Stimulated activated CD8-positive, alpha-beta memory T cell treated with anti-CD3 and anti-CD28 coated beads, Interleukin-15, amount 100 ng/mL, for 48 hours (primary cell): ENCODE measurements around the gene DPEP3.

Experiments used
- DNase-seq, 2 donors: peaks; one replicate each; pipeline ENCODE4 v3.0.0-alpha.2; 2020; ENCODE audit warnings: low read depth in 2 of 2

Gene DPEP3

DNA sequence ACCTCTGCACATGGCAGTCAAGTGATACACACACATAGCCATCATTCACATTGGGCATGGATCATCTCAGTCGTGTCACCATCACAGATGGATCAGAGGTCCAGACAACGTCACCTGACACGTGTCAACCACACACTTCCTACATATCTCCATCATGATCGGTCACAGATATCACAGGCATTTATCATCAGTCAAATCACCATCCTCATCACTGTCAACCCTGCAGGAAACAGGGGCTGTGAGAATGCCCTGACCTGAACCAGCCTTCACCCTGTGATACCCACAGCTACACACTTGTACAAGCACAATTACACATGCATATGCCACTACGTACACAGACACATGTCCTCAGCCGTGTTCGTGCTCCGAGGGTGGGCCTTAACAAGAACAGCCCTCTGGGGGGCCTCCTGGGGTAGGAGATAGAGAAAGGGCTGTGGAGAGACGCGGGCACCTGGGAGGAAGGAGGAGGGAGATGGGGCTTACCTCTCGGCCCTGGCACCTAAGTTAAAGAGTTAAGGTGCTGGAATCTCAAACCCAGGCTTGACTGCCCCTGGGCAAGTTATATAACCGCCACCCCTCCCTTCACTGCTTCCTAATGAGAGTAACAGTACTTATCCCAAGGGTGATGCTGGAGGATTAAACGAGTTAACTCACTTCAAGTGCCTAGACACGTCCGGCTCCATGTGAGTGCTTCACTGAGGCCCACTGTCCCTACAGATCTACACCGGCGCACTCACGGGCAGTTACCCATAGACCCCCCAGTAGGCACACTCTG is 12.9 kb downstream of the DPEP3 start:
- no peak for DNase-seq

DNA sequence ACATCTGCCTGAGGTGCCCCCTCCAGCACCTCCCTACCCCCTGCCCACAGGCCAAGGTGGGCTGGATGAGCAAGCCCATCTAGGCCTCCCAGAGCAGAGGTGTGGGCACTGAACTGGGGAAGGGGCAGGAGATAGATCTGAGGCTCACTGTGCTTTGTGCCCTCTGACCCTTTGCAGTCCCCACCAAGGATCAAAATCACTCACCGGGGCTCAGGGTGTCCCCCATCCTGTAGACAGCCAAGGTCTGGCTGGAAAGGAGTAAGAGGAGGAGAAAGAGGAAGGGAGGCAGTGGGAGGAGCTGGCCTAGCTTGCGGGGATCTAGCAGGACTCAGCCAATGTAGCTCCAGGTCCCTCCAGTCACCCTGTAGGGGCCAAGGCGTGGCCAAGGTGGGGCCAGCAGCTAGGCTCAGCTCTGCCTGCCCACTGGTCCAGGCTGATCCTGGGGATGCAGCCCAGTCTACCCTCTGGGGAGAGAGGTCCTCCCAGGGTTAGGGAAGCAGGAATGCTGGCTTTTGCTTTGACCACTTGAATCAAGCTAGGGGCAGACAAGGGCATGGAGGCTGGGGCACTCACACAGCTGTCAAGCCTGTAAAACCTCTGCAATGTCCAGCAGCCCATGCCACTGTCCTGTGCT is 13.6 kb downstream of the DPEP3 start:
- DNase-seq: no peak

DNA sequence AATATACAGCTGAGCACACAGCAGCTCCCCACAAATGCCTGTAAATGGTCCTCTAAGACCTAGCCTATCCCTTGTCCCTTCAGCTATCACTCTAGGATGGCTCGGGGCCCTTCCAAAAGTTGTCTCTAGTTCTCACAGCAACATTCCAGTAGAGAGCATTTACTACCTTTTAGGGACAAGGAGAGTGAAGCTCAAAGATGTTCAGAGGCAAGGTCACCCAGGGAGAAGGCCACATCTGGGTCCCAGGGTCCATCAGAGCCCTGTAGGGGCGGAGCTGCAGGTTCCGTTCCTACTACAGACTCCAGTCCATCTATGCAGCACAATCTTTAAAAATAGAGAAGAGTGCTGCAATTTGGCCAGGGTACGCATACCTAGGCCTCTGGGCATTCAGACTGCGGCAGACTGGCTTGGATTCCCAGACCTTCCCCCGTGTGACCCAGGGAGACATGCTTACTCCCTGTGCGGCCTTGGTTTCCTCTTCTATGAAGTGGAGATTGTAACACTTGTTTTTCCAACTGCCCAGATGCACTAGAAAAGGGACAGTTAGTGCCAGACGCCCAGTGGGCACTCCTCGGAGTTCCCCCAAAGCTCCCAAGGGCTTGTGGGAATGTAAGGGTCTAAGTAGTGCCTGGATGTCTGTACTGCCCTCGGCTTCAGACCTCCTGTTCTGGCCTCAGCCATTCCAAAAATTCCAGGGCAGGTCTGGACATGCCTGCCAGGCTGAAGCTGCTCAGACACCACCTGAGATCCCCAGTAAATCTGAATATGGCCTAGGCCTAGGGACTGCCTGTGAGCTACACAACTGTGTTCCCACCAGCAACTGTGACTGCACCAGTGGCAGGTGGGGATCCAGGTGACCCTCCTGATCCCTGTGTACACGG is 14.4 kb downstream of the DPEP3 start:
- no peak for DNase-seq

DNA sequence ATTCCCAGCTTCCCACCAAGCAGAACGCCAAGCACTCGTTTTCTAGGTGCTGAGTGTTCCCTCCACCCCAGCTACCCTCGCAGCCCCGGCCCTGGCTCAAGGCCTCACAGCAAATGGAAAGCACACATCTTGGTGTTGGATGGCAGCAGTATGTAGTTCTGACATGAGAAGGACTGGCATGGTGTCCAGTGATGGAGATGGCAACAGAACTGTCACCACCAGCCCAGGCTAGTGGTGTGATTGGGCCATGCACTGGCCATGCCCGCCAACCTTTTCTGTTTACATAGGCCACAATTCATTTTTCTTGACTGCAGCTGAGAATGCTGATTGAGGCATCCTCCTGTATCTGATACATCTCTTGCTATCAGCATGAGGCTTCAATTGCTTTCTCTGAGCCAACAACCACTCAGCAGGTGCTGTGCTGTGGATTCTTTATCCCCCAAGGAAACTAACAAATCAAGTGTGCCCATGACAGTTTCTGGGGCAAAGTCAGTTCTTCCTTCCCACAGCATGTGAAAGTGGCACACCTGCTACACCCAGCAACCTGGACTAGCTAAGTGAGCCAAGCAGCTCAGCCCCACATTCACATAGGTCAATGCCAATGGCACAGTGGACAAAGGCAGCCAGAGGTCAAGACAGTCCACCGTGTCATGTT is 15.7 kb downstream of the DPEP3 start:
- no peak for DNase-seq

DNA sequence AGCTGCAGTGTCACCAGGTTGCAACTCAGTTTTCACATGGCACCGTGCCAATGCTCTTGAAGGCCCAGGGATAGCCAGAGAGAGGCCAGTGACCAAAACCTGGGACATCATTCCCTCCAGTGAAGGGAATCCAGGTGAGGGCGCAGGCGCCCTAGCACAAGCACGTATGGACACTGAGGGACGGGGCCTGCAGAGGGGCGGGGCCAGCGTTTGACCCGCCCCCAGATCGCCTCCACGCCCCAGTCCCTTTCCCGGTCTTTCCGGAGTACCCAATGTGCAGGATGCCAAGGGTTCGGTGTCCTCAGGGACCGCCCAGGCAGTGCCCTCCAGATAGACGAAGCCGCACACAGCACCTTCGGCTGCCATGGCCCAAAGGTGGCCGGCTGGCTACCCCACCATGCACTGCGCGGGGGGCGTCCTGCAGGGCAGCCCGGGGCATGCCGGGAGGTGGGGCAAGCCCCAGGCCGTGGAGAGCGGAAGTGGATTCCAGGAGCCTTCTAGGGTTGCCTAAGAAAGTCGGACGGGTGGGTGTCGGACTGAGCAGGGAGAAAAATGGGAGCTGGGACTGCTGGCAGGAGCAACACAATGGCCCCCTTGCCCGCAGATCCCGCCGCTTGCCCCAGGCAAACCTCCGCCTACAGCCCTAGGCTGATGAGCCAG is 16.5 kb downstream of the DPEP3 start:
- no peak for DNase-seq

DNA sequence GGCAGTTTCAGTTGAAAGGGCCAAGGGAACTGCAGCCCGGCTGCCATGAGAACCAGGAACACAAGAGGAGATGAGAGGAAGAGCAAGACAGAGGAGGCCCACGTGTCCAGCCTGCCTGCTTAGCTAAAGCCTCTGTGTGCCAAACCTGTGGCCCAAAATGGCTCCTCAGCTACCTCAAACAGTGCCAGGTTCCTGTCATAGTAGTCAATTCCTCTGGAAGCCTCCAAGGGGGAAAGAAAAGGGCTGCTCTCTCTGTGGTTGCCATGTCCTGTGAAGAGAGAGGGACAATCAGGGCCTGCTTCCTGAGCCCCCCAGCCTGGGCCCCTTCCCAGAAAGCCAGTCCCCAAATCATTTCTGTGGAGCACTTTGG is 17.0 kb downstream of the DPEP3 start:
- no peak for DNase-seq

DNA sequence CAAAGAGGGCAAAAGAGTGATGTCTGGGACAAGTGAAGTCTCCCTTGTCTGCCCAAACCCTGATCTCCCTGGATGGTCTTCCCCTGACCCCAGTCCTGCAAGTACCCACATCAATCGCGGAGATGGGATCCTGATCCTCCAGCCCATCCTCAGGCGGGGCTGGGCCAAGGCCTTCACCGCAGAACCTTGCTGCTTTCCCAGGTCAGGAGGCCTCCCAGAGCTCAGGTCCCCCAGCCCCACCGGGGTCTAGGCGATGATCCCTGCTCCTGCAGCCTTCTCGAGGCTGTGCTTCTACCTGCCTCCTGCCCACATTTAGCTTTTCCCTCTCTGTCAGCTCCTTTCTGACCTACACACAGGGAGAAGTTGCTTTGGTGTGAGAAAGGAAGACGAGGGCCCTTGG is 18.2 kb downstream of the DPEP3 start:
- DNase-seq: no peak

DNA sequence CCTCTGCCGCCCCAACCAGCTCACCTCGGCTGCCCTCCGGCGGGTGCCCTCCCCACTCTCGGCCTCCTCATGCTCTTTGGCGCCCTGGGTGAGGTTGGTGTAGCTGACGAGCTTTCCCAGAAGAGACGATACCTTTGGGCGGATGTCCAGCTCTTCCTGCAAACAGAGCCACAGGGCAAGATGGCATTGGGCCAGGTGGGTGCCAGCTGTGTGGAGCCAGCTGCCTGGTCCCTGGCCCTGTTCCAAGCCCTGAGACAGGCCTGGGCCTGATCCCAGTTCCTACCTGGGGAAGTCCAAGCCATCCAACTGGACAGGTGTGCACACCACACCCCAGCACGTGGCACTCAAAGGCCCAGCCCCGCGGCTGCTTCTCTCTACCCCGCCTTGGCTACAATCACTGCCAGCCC is 18.7 kb downstream of the DPEP3 start:
- DNase-seq: no peak

DNA sequence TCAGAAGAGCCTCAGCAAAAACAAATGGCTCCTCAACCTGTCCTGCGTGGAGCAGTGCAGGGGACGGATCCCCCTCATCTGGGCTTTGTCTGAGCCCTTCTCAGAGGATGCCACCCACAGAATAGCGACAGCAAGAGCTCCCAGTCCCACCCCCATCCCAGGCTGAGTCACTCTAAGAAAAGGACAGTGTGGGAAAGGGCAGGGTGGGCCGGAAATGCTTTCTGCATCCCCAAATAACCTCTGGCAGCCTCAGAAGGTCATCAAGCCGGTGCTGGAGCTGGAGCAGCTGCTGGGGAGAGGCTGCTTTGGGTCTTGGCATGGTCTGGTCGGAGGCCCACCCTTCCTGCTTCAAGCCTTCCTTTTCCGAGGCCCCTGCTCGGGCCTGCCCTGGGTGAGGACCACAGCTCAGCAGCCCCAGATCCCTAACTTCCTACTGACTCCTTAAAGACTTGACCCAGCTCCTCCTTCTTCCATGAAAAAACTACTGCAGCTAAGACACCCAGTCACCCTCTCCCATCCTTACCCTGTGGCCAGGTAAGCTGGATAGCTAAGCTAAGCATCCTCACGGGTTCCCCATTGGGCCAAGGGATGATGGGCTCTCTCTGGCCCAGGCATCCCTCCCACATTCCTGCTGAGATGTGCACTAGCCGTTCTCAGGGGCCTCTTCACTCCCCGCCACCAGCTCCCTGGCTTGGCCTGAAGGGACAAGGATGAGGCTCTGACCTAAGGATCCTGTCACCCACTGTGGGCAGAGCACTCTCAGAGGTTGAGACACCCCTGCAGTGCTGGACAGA is 20.6 kb downstream of the DPEP3 start:
- no peak for DNase-seq

DNA sequence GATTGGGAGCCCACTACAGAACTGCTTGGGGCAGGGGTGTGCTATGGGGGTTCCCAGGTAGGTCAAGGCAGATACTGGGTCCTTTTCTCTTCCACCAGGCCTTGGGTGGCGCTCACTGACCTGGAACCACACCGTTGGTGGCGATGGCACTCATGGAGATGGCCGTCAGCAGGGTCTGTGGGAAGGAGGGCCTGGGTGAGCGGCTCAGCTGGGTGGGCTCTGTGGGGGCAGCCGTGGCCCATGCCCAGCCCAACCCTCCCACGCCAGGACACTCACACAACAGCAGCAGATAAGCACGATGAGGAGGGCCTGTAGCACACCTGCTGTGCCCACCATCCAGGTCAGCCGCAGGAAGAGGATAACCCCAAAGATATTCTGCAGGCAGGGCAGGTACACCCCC is 22.7 kb downstream of the DPEP3 start:
- DNase-seq: no peak

DNA sequence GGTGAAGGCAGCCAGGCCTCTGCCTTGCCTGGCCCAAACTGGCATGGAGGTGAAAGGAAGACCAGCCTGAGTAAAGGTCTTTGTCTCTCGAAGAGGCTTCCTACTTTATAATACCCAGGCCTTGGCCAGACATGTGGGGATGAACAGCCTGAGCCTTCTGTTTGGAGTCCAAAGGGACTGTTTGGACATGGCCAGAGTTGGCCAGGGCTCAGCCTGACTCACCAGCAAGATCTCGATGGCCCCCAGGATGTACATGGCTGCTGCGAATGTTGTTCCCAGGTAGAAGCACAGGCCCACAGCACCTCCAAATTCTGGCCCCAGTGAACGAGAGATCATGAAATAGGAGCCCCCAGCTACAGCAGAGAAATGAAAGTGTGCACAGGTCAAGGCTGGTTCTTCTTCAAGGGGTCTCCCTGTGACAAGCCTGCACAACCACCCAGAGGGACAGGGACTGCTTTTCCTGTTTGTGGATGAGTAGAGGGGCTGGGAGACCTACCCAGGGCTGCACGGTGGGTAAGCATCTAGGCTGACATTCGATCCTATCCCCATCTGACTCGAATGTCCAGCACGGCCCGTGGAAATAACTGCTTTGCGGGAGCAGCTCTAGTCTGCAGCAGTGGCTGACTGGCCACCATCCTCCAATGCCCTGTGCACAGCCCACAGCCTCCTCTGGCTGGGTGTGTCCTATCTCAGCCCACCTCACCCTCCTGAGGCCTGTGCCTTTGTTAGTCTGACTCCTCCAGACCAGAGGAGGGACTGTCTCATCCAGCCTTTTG is 25.7 kb downstream of the DPEP3 start:
- DNase-seq: no peak

DNA sequence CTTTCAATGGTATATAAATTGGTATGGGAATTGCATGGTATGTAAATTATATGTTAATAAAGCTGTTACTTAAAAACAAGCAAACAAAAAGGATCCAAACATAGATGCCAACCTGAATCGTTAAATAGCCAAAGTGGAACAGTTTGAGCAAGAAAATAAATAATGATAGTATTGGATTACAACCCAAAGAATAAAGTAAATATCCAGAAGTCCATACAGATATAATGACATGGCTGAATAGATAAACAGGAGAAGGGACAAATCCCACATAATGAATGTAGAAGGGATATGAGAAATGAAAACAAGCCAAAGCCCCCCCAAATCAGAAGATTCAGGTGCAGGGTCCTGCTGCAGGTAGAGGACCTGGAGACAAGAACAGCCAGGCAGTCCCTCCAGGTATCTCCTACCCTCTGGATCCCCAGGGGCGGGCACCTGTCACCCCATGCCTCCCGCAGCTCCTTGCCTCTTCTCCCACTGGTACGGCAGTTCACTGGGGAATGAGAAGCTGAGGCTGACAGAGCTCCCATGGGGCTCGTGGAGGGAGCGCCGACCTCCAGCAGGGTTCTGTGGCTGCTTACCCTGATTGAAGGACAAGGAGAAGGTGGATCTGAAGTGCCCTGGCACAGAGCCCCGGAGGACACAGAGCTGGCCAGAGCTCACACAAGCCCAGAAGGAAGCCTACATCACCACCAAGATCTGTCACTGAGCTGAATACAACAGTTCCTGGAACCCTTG is 26.5 kb downstream of the DPEP3 start:
- DNase-seq: no peak

DNA sequence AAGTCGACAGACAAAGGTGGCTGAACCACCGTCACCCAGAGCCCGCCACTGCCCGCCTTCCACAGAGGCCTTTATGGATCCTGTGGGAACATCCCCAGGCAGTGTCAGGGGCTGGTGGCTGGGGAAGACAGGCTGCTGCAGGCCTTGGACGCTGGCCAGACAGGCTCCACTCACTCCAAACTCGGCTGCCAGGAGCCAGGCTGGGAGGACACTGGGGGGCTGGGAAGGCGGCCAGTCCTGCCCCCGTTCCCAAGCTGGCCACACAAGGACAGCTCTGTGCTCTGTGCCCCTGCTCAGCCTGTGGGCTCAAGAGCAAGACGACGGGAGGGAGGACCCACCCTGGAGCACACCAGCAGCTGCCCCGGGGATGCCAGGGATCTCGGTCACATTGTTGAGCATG is 28.8 kb downstream of the DPEP3 start:
- DNase-seq: no peak

DNA sequence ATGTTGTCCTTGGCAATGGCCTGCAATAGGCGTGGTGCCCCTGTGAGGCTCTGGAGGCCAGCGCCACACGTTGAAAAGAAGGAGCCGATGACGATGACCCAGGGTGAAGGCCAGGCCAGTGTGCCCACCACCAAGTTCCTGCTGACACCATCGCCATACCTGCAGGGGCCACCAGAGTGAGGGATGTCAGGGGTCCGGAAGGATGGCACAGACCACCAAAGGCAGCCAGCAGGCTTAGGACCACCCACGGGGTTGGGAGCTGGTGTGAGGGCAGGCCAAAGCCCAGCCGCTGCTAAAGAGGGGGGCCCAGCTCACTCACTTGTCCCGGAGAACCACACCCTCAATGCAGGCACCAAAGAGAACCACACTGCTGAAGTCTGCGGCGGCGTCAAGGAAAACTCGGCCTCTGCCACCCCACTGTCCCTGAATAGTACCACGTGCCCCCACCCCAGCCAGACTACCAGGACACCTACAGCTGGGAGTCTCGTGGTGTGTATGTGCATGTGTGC is 29.9 kb downstream of the DPEP3 start:
- DNase-seq: no peak

DNA sequence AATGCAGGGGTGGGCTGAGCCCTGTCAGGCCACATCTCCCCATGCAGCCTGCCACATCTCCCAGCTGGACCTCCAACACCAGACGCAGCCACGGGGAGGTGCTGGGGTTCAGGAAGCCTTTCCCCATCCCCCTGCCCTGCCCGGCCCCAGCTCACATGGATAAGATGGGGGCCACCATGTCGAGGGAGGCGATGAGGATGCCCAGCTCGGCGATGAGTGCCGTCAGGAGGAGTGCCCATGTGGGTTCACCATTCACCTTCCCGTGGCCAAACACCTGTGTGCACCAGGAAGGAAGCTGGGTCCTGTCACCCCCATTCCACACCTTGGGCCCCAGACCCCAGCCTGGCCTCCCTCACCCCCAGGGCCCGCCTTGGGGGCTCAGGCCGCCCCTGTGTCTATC is 30.7 kb downstream of the DPEP3 start:
- no peak for DNase-seq

DNA sequence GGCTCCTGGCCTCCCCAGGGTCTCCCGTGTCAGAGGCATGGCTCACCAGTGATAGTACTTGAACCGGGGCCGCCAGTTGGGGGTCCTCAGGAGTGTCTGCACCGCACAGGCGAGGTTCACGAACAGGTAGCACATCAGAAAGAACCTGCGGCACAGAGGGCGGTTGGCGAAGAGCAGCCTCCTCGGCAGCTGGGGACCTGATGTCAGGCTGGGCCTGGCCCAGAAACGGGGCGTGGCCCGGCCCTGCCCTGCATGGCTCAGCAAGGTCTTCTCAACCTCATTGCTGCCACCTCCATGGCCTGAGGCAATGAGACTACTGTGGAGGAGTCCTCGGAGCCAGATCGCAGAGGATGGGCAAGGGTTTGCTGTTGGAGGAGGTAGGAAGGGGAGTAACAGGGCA is 32.3 kb downstream of the DPEP3 start:
- no peak for DNase-seq

DNA sequence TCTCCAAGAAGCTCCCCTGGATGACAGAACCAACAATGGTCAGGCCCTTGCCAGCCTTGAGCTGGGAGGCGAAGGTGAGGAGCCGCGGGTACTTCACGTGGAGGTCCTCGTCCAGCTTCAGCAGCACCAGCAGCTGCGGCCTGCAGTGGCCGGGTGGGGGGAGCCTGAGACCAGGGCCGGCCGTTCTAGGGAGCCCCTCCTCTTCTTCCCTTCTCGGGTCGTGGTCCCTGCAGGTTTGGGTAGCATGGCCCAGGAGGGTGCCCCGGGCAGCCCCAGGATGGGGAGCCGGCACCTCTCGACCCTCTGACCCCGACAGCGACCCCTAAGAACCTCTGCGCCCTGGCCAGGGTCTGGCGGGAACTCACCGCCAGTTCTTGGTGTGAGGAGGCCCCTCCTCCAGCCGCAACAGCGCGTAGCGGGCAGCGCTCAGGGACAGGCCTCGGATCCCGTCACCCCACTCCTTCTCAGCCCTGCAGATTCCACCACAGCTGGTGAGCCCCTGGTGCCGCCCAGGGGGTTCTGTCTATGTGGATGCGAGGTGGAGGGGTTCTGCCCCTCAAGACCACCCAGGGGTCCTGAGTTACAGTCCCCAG is 33.2 kb downstream of the DPEP3 start:
- no peak for DNase-seq

DNA sequence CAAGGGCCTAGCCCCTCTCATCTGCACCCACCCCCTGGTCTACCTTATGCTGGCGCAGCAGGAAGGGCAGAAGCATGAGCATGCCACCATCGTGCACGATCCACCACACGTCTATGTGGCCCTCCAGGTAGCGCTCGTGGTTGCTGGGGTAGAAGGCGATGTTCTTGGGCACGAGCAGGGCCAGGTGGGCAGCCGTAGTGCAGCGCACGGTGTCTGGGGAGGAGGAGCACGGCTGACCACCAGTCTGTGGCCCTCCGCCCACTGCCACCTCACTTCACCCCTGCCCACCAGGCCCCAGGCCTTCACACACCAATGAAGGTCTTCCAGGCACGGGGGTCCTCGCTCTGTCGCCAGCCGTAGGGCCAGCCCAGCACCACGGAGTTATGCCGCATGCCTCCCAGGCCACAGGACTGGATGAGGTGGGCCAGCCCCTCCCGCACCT is 34.1 kb downstream of the DPEP3 start:
- no peak for DNase-seq
